Measurements from ENCODE around the gene SLC6A19. TPM values are rescaled to one million over a fixed set of nuclear protein-coding genes. Genes with fewer than 3 reads are reported as not detected.

SLC6A19 gene
- total RNA-seq, 2 experiments from 2014 or later, result not detected

DNA sequence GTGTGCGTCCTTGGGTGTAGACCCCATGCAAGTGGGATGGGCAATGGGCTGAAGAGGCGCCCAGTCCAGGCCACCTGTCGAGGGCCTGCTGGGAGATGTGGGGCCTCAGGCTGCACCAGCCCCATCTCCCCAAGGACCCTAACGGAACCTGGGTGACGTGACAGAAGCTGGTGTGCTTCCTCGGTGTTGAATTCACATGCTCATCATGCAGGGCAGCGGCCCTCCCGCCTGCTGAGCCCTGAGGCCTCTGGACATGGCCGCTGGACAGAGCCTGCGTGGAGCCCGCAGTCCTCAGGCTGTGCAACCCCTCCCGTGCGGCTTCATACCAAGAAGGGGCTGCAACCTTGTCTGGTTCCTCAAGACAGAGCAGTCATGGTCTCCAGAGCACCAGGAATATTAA is 66.7 kb downstream of the SLC6A19 start:
- Mint-ChIP-seq H3K27ac (no peak overlapping the region), H3K9me3 (no peaks in the 10 kb centered on the region), H3K36me3 (ENCODE audit: low read depth) (no peaks in the 10 kb centered on the region), H3K4me1 (ENCODE audit: low read depth) (peaks cover 11% of the 10 kb centered on the region), H3K27me3 (no peaks in the 10 kb centered on the region), H3K4me3 (no peak overlapping the region)
- Histone ChIP-seq H3K4me3 (ENCODE audit: low read length) (no peak overlapping the region), H3K4me1 (ENCODE audit: insufficient read depth, low read length) (peaks cover 12% of the 10 kb centered on the region), H3K36me3 (ENCODE audit: insufficient read depth, low read length) (no peaks in the 10 kb centered on the region), H3K9me3 (ENCODE audit: control insufficient read depth in 1 of 2, insufficient read depth in 1 of 2, low read length in 2 of 2) (no peaks in the 10 kb centered on the region), H3K27me3 (ENCODE audit: control insufficient read depth in 1 of 2, insufficient read depth in 2 of 2, low read length in 2 of 2) (no peaks in the 10 kb centered on the region), H3K27ac (ENCODE audit: low read depth in 1 of 2, low read length in 2 of 2) (no peak overlapping the region)
- no peak for ATAC-seq (ENCODE audit: poor library complexity)
- TF ChIP-seq, protein P1, sequence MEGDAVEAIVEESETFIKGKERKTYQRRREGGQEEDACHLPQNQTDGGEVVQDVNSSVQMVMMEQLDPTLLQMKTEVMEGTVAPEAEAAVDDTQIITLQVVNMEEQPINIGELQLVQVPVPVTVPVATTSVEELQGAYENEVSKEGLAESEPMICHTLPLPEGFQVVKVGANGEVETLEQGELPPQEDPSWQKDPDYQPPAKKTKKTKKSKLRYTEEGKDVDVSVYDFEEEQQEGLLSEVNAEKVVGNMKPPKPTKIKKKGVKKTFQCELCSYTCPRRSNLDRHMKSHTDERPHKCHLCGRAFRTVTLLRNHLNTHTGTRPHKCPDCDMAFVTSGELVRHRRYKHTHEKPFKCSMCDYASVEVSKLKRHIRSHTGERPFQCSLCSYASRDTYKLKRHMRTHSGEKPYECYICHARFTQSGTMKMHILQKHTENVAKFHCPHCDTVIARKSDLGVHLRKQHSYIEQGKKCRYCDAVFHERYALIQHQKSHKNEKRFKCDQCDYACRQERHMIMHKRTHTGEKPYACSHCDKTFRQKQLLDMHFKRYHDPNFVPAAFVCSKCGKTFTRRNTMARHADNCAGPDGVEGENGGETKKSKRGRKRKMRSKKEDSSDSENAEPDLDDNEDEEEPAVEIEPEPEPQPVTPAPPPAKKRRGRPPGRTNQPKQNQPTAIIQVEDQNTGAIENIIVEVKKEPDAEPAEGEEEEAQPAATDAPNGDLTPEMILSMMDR (IDR thresholded peaks at IDR 0.05), result no peak
- intact Hi-C loops (cut with DNase I, micrococcal nuclease), result no loop called here
- CTCF ChIA-PET, result no interaction called here
- no peak for DNase-seq
- POLR2A ChIA-PET, result no interaction called here

DNA sequence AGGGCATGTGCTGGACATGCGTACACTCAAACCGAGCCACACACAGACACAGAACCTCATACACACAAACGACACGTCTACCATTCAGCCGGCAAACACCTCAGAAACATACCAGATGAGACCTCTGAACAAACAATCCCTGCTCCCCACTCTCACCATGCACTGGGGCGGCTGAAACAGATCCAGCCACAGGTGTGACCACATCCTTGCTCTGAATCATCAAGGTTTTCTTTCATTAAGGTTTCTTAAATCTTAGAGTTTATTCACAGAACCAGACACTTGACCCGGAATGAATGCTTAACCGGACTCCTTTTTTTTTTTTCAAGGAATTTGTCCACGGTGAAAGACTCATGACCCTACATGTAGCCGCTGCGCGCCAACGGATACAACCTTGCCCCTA is 67.3 kb downstream of the SLC6A19 start:
- ChIA-PET POLR2A (no interaction called here), CTCF (no interaction called here)
- peak; percentile 80 for ATAC-seq (ENCODE audit: poor library complexity)
- Histone ChIP-seq H3K27me3 (ENCODE audit: control insufficient read depth in 1 of 2, insufficient read depth in 2 of 2, low read length in 2 of 2) (no peaks in the 10 kb centered on the region), H3K27ac (ENCODE audit: low read depth in 1 of 2, low read length in 2 of 2) (no peak overlapping the region), H3K36me3 (ENCODE audit: insufficient read depth, low read length) (no peaks in the 10 kb centered on the region), H3K4me3 (ENCODE audit: low read length) (no peak overlapping the region), H3K9me3 (ENCODE audit: control insufficient read depth in 1 of 2, insufficient read depth in 1 of 2, low read length in 2 of 2) (no peaks in the 10 kb centered on the region), H3K4me1 (ENCODE audit: insufficient read depth, low read length) (peaks cover 12% of the 10 kb centered on the region)
- H3K36me3 Mint-ChIP-seq (ENCODE audit: low read depth), result no peaks in the 10 kb centered on the region
- peaks cover 11% of the 10 kb centered on the region for H3K4me1 Mint-ChIP-seq (ENCODE audit: low read depth)
- no peak overlapping the region for H3K4me3 Mint-ChIP-seq
- no peaks in the 10 kb centered on the region for H3K27me3 Mint-ChIP-seq
- peak in 8 of 14 experiments; percentile 14 to 56 (median 34) for DNase-seq
- TF ChIP-seq, protein P1 (IDR thresholded peaks at IDR 0.05), result no peak
- intact Hi-C loops (cut with DNase I, micrococcal nuclease), result no loop called here
- peak overlapping the region; percentile 48 for H3K27ac Mint-ChIP-seq
- no peaks in the 10 kb centered on the region for H3K9me3 Mint-ChIP-seq

DNA sequence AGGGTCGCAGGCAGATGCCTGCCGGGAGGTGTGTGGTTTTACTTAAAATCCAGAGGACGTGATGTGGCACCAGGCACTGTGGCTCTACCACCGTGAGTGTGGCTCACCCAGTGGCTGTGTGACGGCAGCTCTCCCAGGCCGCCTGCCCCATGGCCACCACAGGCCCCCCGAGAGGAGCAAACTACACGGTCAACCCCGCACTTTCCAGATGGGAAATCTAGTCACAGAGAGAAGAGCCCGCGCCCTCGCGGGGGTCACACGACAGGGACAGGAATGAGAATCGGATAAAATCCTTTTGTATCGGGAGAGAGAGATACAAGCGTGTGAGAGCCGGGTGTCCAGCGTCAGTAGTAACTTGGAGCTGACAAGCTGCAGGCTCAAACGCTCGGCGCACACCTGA is 69.0 kb downstream of the SLC6A19 start:
- H3K36me3 ChIP-seq (ENCODE audit: insufficient read depth, low read length), result no peaks in the 10 kb centered on the region
- H3K4me1 Mint-ChIP-seq (ENCODE audit: low read depth), result peaks cover 11% of the 10 kb centered on the region
- no peak overlapping the region for H3K4me3 ChIP-seq (ENCODE audit: low read length)
- ATAC-seq (ENCODE audit: poor library complexity), result no peak
- ChIA-PET CTCF (no interaction called here), POLR2A (no interaction called here)
- H3K9me3 Mint-ChIP-seq, result no peaks in the 10 kb centered on the region
- no peak overlapping the region for H3K27ac Mint-ChIP-seq
- no peaks in the 10 kb centered on the region for H3K27me3 ChIP-seq (ENCODE audit: control insufficient read depth in 1 of 2, insufficient read depth in 2 of 2, low read length in 2 of 2)
- no peaks in the 10 kb centered on the region for H3K27me3 Mint-ChIP-seq
- no peak overlapping the region for H3K4me3 Mint-ChIP-seq
- no peak overlapping the region for H3K27ac ChIP-seq (ENCODE audit: low read depth in 1 of 2, low read length in 2 of 2)
- H3K4me1 ChIP-seq (ENCODE audit: insufficient read depth, low read length), result peaks cover 12% of the 10 kb centered on the region
- TF ChIP-seq, protein P1 (IDR thresholded peaks at IDR 0.05), result no peak
- H3K36me3 Mint-ChIP-seq (ENCODE audit: low read depth), result no peaks in the 10 kb centered on the region
- DNase-seq, result no peak
- intact Hi-C loops (cut with DNase I, micrococcal nuclease), result no loop called here
- H3K9me3 ChIP-seq (ENCODE audit: control insufficient read depth in 1 of 2, insufficient read depth in 1 of 2, low read length in 2 of 2), result no peaks in the 10 kb centered on the region
